H9 (cell line): ENCODE data around the gene CORIN. TPM values are rescaled to one million over a fixed set of nuclear protein-coding genes. Genes with fewer than 3 reads are reported as not detected.

ENCODE experiments used
- DNase-seq: peaks from one replicate; pipeline ENCODE4 v3.0.0-alpha.2; 2017
- H2AFZ ChIP-seq: one replicate; pipeline ENCODE4 v1.6.1; 2013; ENCODE audit warnings: mild to moderate bottlenecking, low read length, control low read depth, moderate library complexity
- H2AK5ac ChIP-seq: 2 replicates; pipeline ENCODE4 v1.6.1; 2013; ENCODE audit warnings: low read length, control low read depth, mixed read lengths; ENCODE audit not compliant: insufficient read length
- H2BK120ac ChIP-seq: one replicate; pipeline ENCODE4 v1.6.1; 2013; ENCODE audit warnings: low read depth, mild to moderate bottlenecking, low read length, control low read depth, inconsistent platforms; ENCODE audit not compliant: poor library complexity, severe bottlenecking
- H2BK12ac ChIP-seq: 2 replicates; pipeline ENCODE4 v1.6.1; 2013; ENCODE audit warnings: low read length, control low read depth, mixed read lengths, low read depth; ENCODE audit not compliant: insufficient read length
- H2BK15ac ChIP-seq: 2 replicates; pipeline ENCODE4 v1.6.1; 2013; ENCODE audit warnings: low read depth, low read length, control low read depth
- H2BK20ac ChIP-seq: one replicate; pipeline ENCODE4 v1.6.1; 2013; ENCODE audit warnings: low read depth, mild to moderate bottlenecking, low read length, control low read depth, inconsistent platforms; ENCODE audit not compliant: poor library complexity, severe bottlenecking
- H2BK5ac ChIP-seq: 2 replicates; pipeline ENCODE4 v1.6.1; 2013; ENCODE audit warnings: low read length, control low read depth, mixed read lengths; ENCODE audit not compliant: insufficient read length
- H3K14ac ChIP-seq: 2 replicates; pipeline ENCODE4 v1.6.1; 2013; ENCODE audit warnings: low read length, control low read depth; ENCODE audit not compliant: insufficient read depth
- H3K18ac ChIP-seq: 2 replicates; pipeline ENCODE4 v1.6.1; 2013; ENCODE audit warnings: low read depth, mild to moderate bottlenecking, mixed read lengths, low read length, control low read depth; ENCODE audit not compliant: insufficient read length
- H3K23ac ChIP-seq: 2 replicates; pipeline ENCODE4 v1.6.1; 2013; ENCODE audit warnings: low read length, control low read depth, mixed read lengths, low read depth; ENCODE audit not compliant: insufficient read length
- H3K23me2 ChIP-seq: 2 replicates; pipeline ENCODE4 v1.6.1; 2013; ENCODE audit warnings: low read depth, mild to moderate bottlenecking, mixed read lengths, low read length, control low read depth; ENCODE audit not compliant: insufficient read length, poor library complexity, severe bottlenecking
- H3K27ac ChIP-seq: 2 replicates; pipeline ENCODE4 v1.5.1; 2013; ENCODE audit warnings: low read length, control low read depth, mixed read lengths, low read depth; ENCODE audit not compliant: insufficient read length
- H3K27me3 ChIP-seq: 2 replicates; pipeline ENCODE4 v1.6.1; 2013; ENCODE audit warnings: low read length, control low read depth, inconsistent platforms; ENCODE audit not compliant: insufficient read depth
- H3K4ac ChIP-seq: 2 replicates; pipeline ENCODE4 v1.6.1; 2013; ENCODE audit warnings: low read depth, mild to moderate bottlenecking, control low read depth, inconsistent platforms, low read length, moderate library complexity
- H3K4me1 ChIP-seq: 2 replicates; pipeline ENCODE4 v1.6.1; 2013; ENCODE audit warnings: low read length, control low read depth, inconsistent platforms; ENCODE audit not compliant: insufficient read depth
- H3K4me2 ChIP-seq: 2 replicates; pipeline ENCODE4 v1.6.1; 2013; ENCODE audit warnings: low read length, control low read depth, mixed read lengths; ENCODE audit not compliant: insufficient read length, insufficient read depth
- H3K56ac ChIP-seq: 2 replicates; pipeline ENCODE4 v1.6.1; 2013; ENCODE audit warnings: low read depth, mild to moderate bottlenecking, mixed read lengths, low read length, control low read depth; ENCODE audit not compliant: insufficient read length
- H3K79me1 ChIP-seq: 2 replicates; pipeline ENCODE4 v1.6.1; 2013; ENCODE audit warnings: low read depth, mild to moderate bottlenecking, moderate library complexity, low read length, control low read depth, inconsistent platforms; ENCODE audit not compliant: insufficient read depth, poor library complexity, severe bottlenecking
- H3K79me2 ChIP-seq: 2 replicates; pipeline ENCODE4 v1.6.1; 2013; ENCODE audit warnings: low read length, control low read depth, inconsistent platforms; ENCODE audit not compliant: insufficient read depth
- H3K9ac ChIP-seq: 2 replicates; pipeline ENCODE4 v1.6.1; 2013; ENCODE audit warnings: low read length, control low read depth, mixed read lengths; ENCODE audit not compliant: insufficient read length; ENCODE audit errors: extremely low read depth
- H3K9me3 ChIP-seq: one replicate; pipeline ENCODE4 v1.6.1; 2013; ENCODE audit warnings: low read depth, low read length, inconsistent platforms; ENCODE audit not compliant: control insufficient read depth
- H3T11ph ChIP-seq: one replicate; pipeline ENCODE4 v1.6.1; 2013; ENCODE audit warnings: mild to moderate bottlenecking, low read length, control low read depth, inconsistent platforms
- H4K20me1 ChIP-seq: one replicate; pipeline ENCODE4 v1.6.1; 2013; ENCODE audit not compliant: control insufficient read depth, insufficient read length, insufficient read depth
- H4K5ac ChIP-seq: 2 replicates; pipeline ENCODE4 v1.6.1; 2013; ENCODE audit warnings: low read depth, mild to moderate bottlenecking, mixed read lengths, low read length, control low read depth; ENCODE audit not compliant: insufficient read length
- H4K8ac ChIP-seq: replicated peaks from 2 replicates; pipeline ENCODE4 v1.6.1; 2013; ENCODE audit warnings: low read length, control low read depth, mixed read lengths, low read depth; ENCODE audit not compliant: insufficient read length
- H4K91ac ChIP-seq: 2 replicates; pipeline ENCODE4 v1.6.1; 2013; ENCODE audit warnings: low read depth, mild to moderate bottlenecking, moderate library complexity, mixed read lengths, low read length, control low read depth; ENCODE audit not compliant: insufficient read length
- H3K27ac Mint-ChIP-seq, 3 experiments: 2 replicates in 2 of 3; 3 replicates in 1 of 3; pipeline ENCODE4 v1.8.0; 2020 to 2021; ENCODE audit warnings: mixed read lengths in 3 of 3, mild to moderate bottlenecking in 1 of 3, moderate library complexity in 1 of 3
- H3K27me3 Mint-ChIP-seq: 2 replicates; pipeline ENCODE4 v1.8.0; 2021; ENCODE audit warnings: low read depth, mild to moderate bottlenecking, moderate library complexity, mixed read lengths
- H3K36me3 Mint-ChIP-seq, 3 experiments: 2 replicates in 2 of 3; 3 replicates in 1 of 3; pipeline ENCODE4 v1.8.0; 2020 to 2021; ENCODE audit warnings: low read depth in 3 of 3, mixed read lengths in 3 of 3; ENCODE audit not compliant: insufficient read depth in 1 of 3
- H3K4me1 Mint-ChIP-seq, 2 experiments: 2 replicates each; pipeline ENCODE4 v1.8.0; 2020; ENCODE audit warnings: mixed read lengths in 2 of 2
- H3K4me3 Mint-ChIP-seq, 2 experiments: 2 replicates in 1 of 2; 3 replicates in 1 of 2; pipeline ENCODE4 v1.8.0; 2020 to 2021; ENCODE audit warnings: mild to moderate bottlenecking in 2 of 2, mixed read lengths in 2 of 2, moderate library complexity in 1 of 2
- H3K9me3 Mint-ChIP-seq, 2 experiments: 2 replicates in 1 of 2; 3 replicates in 1 of 2; pipeline ENCODE4 v1.8.0; 2020; ENCODE audit warnings: mild to moderate bottlenecking in 2 of 2, mixed read lengths in 2 of 2, moderate library complexity in 1 of 2
- CTCF ChIP-seq: fragments of 200-600 bp; sonication (generic); conservative IDR thresholded peaks from 3 replicates; pipeline ENCODE4 v1.8.0; 2021; ENCODE audit warnings: antibody characterized with exemption, mild to moderate bottlenecking
- WGBS: extraction: QIAGEN DNeasy Blood & Tissue Kit; methylation state at CpG from one replicate; pipeline ENCODE4 v1.1.7; 2013; ENCODE audit warnings: missing lambda C conversion rate, low lambda C conversion rate, mixed read lengths; ENCODE audit not compliant: insufficient read length; ENCODE audit errors: extremely low coverage; 5-methylcytosine and 5-hydroxymethylcytosine counted together
- total RNA-seq: library from RNA; stranded (reverse); gene quantifications from 2 replicates; pipeline ENCODE4 v1.2.1, GENCODE V29; 2021

The CORIN gene
- total RNA-seq, 1 experiment from 2014 or later = 0.39 TPM

DNA sequence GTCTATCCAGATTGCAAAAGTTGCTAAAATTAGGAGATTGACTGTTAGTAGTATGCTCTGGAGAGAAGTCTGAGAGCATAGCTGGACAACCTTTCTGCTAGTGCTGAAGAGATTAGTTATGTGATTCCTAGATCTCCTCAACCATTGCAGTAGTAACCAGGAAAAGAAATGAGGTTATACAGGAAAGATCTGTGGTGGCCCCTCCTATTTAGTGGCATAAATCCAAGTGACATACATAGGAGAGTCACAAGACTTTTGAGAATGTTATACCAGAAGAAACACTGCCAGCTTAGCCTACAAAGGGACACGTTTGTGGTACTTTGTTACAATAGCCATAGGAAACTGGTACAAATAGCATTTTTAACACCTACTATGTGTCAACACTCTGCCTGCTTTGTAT, 247.5 kb downstream of the CORIN start:
- Histone ChIP-seq H4K91ac (no peak overlapping the region), H3K9ac (no peak overlapping the region), H2BK12ac (no peak overlapping the region), H2BK20ac (no peak overlapping the region), H2BK15ac (no peak overlapping the region), H3K27me3 (no peaks in the 10 kb centered on the region), H3K14ac (no peak overlapping the region), H3K23me2 (no peaks in the 10 kb centered on the region), H3T11ph (no peak overlapping the region), H3K9me3 (no peaks in the 10 kb centered on the region), H3K27ac (no peak overlapping the region), H2BK120ac (no peak overlapping the region), H3K4me1 (no peaks in the 10 kb centered on the region), H3K18ac (no peak overlapping the region), H3K23ac (no peak overlapping the region), H2BK5ac (no peak overlapping the region), H3K56ac (no peak overlapping the region), H3K79me1 (no peaks in the 10 kb centered on the region), H4K5ac (no peak overlapping the region), H3K4me2 (no peak overlapping the region), H4K20me1 (no peaks in the 10 kb centered on the region), H3K4ac (no peak overlapping the region), H3K79me2 (no peaks in the 10 kb centered on the region), H2AFZ (no peak overlapping the region), H2AK5ac (no peak overlapping the region), H4K8ac (no peak overlapping the region)
- no peak overlapping the region for H3K27ac Mint-ChIP-seq
- no peaks in the 10 kb centered on the region; the same call in 1 of the 2 replicates for H3K27me3 Mint-ChIP-seq
- no peak for TF ChIP-seq CTCF
- no peaks in the 10 kb centered on the region for H3K4me1 Mint-ChIP-seq
- no peak for DNase-seq
- H3K36me3 Mint-ChIP-seq = peaks cover 0 to 6% (median 0%) of the 10 kb centered on the region in 3 experiments; a peak in 3 of 7 replicates
- no peak overlapping the region for H3K4me3 Mint-ChIP-seq
- no CpG with 5 or more reads among the region's 1 CpG for WGBS
- peaks cover 4 to 6% of the 10 kb centered on the region in 2 experiments; a peak in 4 of 5 replicates for H3K9me3 Mint-ChIP-seq
